ENCODE data around the gene SPON1. TPM values are rescaled to one million over a fixed set of nuclear protein-coding genes. Genes with fewer than 3 reads are reported as not detected.

The SPON1 gene
- total and polyA plus RNA-seq, 8 donors = 9.3 to 122 (median 26.9) TPM

GRCh38 chr11:14179116-14179820 is 216.7 kb downstream of the SPON1 start:
- H3K36me3 ChIP-seq = no peaks in the 10 kb centered on the region
- DNase-seq = no peak
- peak overlapping the region in 2 of 5 donors; percentile 7 for H3K27ac ChIP-seq
- intact Hi-C loops (cut with DNase I; ENCODE audit: low total_unique reads) = no loop called here
- 64 to 73% (median 68%) methylated on average over 4 of the region's 4 CpGs for whole genome bisulfite sequencing, 5 donors
- TF ChIP-seq POLR2AphosphoS5 (IDR thresholded peaks at IDR 0.05) (peak; percentile 10 to 59 (median 52)), CTCF (IDR thresholded peaks at IDR 0.05) (no peak), POLR2A (IDR thresholded peaks at IDR 0.05) (no peak)
- no peak overlapping the region for H3K4me3 ChIP-seq
- H3K27me3 ChIP-seq = no peaks in the 10 kb centered on the region
- H3K4me1 ChIP-seq = no peaks in the 10 kb centered on the region
- no peaks in the 10 kb centered on the region for H3K9me3 ChIP-seq

- H3K27me3 ChIP-seq = no peaks in the 10 kb centered on the region
- H3K27ac ChIP-seq = no peak overlapping the region
- H3K36me3 ChIP-seq = no peaks in the 10 kb centered on the region
- no peaks in the 10 kb centered on the region for H3K9me3 ChIP-seq
- TF ChIP-seq POLR2A (IDR thresholded peaks at IDR 0.05) (no peak), CTCF (IDR thresholded peaks at IDR 0.05) (no peak), EP300 (IDR thresholded peaks at IDR 0.05) (no peak)
- no peak for DNase-seq
- intact Hi-C loops (cut with DNase I; ENCODE audit: low total_unique reads) = no loop called here
- H3K4me3 ChIP-seq = no peak overlapping the region
- H3K4me1 ChIP-seq = peaks cover 0 to 8% (median 3%) of the 10 kb centered on the region in 4 donors
These were observed 218.6 kb downstream of the SPON1 start for GRCh38 chr11:14181121-14181520.

- TF ChIP-seq CTCF (IDR thresholded peaks at IDR 0.05) = no peak
- no peak for TF ChIP-seq POLR2AphosphoS5 (IDR thresholded peaks at IDR 0.05)
- no peak for TF ChIP-seq EP300 (IDR thresholded peaks at IDR 0.05)
- TF ChIP-seq POLR2A (IDR thresholded peaks at IDR 0.05) = no peak
- intact Hi-C loops (cut with DNase I; ENCODE audit: low total_unique reads) = no loop called here
- no peaks in the 10 kb centered on the region for H3K27me3 ChIP-seq
- H3K4me3 ChIP-seq = no peak overlapping the region
- WGBS, 5 donors = 19 to 54% (median 29%) methylated on average over 2 of the region's 2 CpGs
- no peaks in the 10 kb centered on the region for H3K36me3 ChIP-seq
- no peak for DNase-seq
- peaks cover 0 to 9% (median 3%) of the 10 kb centered on the region in 4 donors for H3K4me1 ChIP-seq
- H3K27ac ChIP-seq = no peak overlapping the region
- H3K9me3 ChIP-seq = no peaks in the 10 kb centered on the region
These were observed 220.4 kb downstream of the SPON1 start for GRCh38 chr11:14182833-14183364.

- no peak for TF ChIP-seq POLR2AphosphoS5 (IDR thresholded peaks at IDR 0.05)
- no peak for TF ChIP-seq POLR2A (IDR thresholded peaks at IDR 0.05)
- no peak for TF ChIP-seq CTCF (IDR thresholded peaks at IDR 0.05)
- no peak for TF ChIP-seq EP300 (IDR thresholded peaks at IDR 0.05)
- Histone ChIP-seq H3K4me1 (peaks cover 0 to 9% (median 4%) of the 10 kb centered on the region in 4 donors), H3K9me3 (no peaks in the 10 kb centered on the region), H3K27me3 (no peaks in the 10 kb centered on the region), H3K4me3 (no peak overlapping the region), H3K36me3 (no peaks in the 10 kb centered on the region), H3K27ac (no peak overlapping the region)
- intact Hi-C loops (cut with DNase I; ENCODE audit: low total_unique reads) = no loop called here
- 63 to 77% (median 74%) methylated on average over 4 of the region's 4 CpGs for WGBS, 5 donors
- DNase-seq = no peak
These were observed 221.8 kb downstream of the SPON1 start for GRCh38 chr11:14184028-14184940.
